Activated T-cell treated with anti-CD3 and anti-CD28 coated beads, Interleukin-2, amount 50 U/mL, for 48 hours (primary cell): ENCODE results near the gene DCLRE1C.
"Not testable (repeated sequence)": the region's sequence is repeated elsewhere in the genome, so short reads cannot be mapped to it uniquely, and the experiment has no call there.

Experiments
- DNase-seq, 2 experiments: peaks; one replicate each; pipeline ENCODE4 v3.0.0-alpha.2; 2020

The DCLRE1C gene

GRCh38 chr10:14879124-14879927 lies 74.6 kb downstream of the DCLRE1C start:
- DNase-seq = peak; percentile 60 to 61

- DNase-seq = peak; percentile 95 to 96
These were observed 75.4 kb downstream of the DCLRE1C start, which contains the start of gene SUV39H2 for GRCh38 chr10:14878266-14879123. TSS of gene SUV39H2 (plus strand) at chr10:14878866. CDS start at chr10:14878889, 23 bp downstream.

- DNase-seq = no peak
These were observed 77.1 kb downstream of the DCLRE1C start for GRCh38 chr10:14876764-14877163.

- DNase-seq = no peak
These were observed 78.0 kb downstream of the DCLRE1C start for GRCh38 chr10:14875941-14876340.

- DNase-seq = no peak
These were observed 80.7 kb downstream of the DCLRE1C start for GRCh38 chr10:14873090-14873760.

- DNase-seq = not testable (repeated sequence)
These were observed 89.0 kb downstream of the DCLRE1C start for GRCh38 chr10:14864871-14865270.

GRCh38 chr10:14864466-14864865 lies 89.4 kb downstream of the DCLRE1C start:
- DNase-seq = not testable (repeated sequence)

GRCh38 chr10:14860791-14861190 lies 93.1 kb downstream of the DCLRE1C start:
- DNase-seq = no peak

- DNase-seq = no peak
These were observed 94.1 kb downstream of the DCLRE1C start for GRCh38 chr10:14859775-14860174.

GRCh38 chr10:14859043-14859442 lies 94.9 kb downstream of the DCLRE1C start:
- no peak for DNase-seq

- no peak for DNase-seq
These were observed 95.4 kb downstream of the DCLRE1C start for GRCh38 chr10:14858338-14858960.

- no peak for DNase-seq
These were observed 98.4 kb downstream of the DCLRE1C start for GRCh38 chr10:14855453-14855852.

GRCh38 chr10:14852236-14852635 lies 101.7 kb downstream of the DCLRE1C start:
- no peak for DNase-seq
